IPS DF 4.7 (cell line): ENCODE measurements around the gene GDPD5.

Experiments
- DNase-seq: peaks from one replicate; pipeline ENCODE4 v3.0.0-alpha.2; 2013; ENCODE audit warnings: low spot score; ENCODE audit errors: extremely low read depth

Gene GDPD5

GRCh38 chr11:75473684-75474083, 52.1 kb downstream of the GDPD5 start:
- no peak for DNase-seq

GRCh38 chr11:75472081-75472732, 53.5 kb downstream of the GDPD5 start:
- no peak for DNase-seq

GRCh38 chr11:75471176-75471973, 54.4 kb downstream of the GDPD5 start:
- no peak for DNase-seq

- DNase-seq, result no peak
Observed at GRCh38 chr11:75470476-75471080, 55.2 kb downstream of the GDPD5 start.

GRCh38 chr11:75469785-75470405, 55.8 kb downstream of the GDPD5 start:
- no peak for DNase-seq

GRCh38 chr11:75468534-75469340, 57.0 kb downstream of the GDPD5 start:
- DNase-seq, result no peak

GRCh38 chr11:75467881-75468280, 57.9 kb downstream of the GDPD5 start:
- no peak for DNase-seq

GRCh38 chr11:75467311-75467710, 58.4 kb downstream of the GDPD5 start:
- no peak for DNase-seq

- DNase-seq, result no peak
Observed at GRCh38 chr11:75465701-75466531, 59.8 kb downstream of the GDPD5 start.

- no peak for DNase-seq
Observed at GRCh38 chr11:75463106-75463774, 62.5 kb downstream of the GDPD5 start.

GRCh38 chr11:75462117-75462653, 63.6 kb downstream of the GDPD5 start:
- DNase-seq, result peak; percentile 28

- no peak for DNase-seq
Observed at GRCh38 chr11:75461151-75461550, 64.6 kb downstream of the GDPD5 start.

GRCh38 chr11:75456596-75457183, 69.1 kb downstream of the GDPD5 start:
- DNase-seq, result no peak

GRCh38 chr11:75454987-75455386, 70.8 kb downstream of the GDPD5 start:
- no peak for DNase-seq

GRCh38 chr11:75453916-75454655, 71.7 kb downstream of the GDPD5 start:
- DNase-seq, result no peak

- DNase-seq, result no peak
Observed at GRCh38 chr11:75450826-75451821, 74.6 kb downstream of the GDPD5 start.

GRCh38 chr11:75450236-75450635, 75.5 kb downstream of the GDPD5 start:
- DNase-seq, result no peak
